NCI-H146 treated with DMSO at 0.1 percent for 48 hours (cell line): ENCODE results near the gene CHSY1.

ENCODE experiments used
- DNase-seq: peaks from one replicate; lab custom pipeline; 2025; ENCODE audit not compliant: unreplicated experiment; lab: John Stamatoyannopoulos, UW

CHSY1 gene

DNA sequence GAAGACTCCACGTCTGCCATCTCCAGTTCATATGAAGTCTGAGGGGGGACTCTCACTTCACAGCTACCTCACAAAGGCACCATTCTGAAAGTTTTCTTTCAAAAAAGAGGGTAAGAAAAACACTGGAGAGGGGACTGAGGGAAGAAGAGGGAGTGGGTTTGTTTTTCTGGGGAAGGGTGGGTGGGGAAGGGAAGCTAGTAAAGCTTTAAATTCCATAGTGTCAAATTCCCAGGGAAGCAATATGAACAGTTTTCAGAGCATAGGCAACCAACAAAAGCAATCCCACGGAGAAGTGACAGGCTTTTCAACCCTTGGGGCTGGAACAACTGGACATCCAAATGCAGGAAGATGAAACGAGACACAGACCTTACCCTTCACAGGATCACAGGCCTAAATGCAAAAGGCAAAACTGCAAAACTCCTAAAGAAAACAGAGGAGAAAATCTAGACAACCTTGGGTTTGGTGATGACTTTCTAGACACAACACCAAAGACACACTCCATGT, 61.7 kb downstream of the CHSY1 start:
- DNase-seq, result no peak

DNA sequence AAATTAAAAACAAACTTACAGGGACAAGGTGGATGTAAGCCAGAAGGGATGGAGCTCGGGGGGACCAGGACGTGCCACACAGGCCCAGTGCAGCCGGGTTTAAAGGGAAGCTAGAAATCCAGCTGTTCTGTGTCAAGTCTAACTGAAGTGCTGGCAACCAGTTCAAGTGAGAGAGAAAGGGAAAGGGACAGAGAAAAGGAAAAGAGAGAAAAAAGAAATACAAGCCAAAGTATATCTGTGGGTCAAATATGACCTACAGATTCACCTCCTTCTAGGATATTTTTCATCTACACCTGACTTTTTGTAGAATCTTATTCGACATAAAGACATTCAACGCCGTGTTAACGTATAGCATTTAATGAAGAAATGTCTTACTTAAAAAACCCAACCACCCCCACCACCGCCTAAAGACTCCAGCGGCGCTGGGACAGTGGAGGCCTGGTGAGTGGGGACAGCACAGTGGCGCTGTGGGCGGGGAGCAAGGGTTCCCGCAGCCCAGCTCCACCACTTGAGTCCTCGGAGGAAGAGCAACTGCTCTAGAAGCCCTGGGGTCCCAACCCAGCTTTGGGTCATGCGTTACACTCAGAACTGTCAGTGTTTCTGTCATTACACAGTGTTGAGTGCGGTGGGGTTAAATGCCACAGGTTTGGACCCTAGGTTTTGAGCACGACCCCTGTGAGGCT, 62.3 kb downstream of the CHSY1 start:
- no peak for DNase-seq

DNA sequence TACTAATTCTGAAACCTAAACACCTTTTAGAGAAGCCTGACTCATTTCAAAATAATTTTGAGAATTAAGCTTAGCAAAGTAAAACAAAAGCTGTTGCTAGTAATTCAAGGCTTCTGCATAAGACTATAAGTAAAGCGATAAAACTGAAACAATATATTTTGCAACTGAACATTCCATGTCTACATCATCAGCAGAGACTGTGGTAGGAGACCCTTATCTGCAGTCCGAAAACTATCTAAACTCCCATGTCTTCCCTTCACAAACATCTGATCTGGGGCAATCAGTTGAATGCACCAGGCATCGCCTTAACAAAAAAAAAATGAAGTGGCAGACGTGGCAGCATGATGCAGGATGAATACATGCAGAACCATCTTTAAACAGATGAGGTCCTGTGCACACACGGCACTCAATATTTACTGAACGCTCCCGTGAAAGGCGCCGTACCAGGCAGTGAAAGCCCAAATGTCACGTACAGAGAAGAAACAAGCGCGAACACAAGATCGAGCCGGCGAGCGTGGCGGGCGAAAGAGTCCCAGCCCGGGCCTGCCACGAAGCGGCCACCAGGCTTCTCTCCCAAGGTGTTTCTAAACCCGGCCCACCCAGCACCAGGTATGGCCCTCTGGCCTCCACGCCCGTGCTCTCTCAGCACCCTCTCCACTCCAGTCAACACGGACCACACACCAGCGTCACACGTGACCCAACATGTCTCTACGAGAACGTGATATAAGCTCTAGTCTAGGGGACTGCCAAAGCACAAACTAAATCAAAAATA, 63.0 kb downstream of the CHSY1 start:
- no peak for DNase-seq

DNA sequence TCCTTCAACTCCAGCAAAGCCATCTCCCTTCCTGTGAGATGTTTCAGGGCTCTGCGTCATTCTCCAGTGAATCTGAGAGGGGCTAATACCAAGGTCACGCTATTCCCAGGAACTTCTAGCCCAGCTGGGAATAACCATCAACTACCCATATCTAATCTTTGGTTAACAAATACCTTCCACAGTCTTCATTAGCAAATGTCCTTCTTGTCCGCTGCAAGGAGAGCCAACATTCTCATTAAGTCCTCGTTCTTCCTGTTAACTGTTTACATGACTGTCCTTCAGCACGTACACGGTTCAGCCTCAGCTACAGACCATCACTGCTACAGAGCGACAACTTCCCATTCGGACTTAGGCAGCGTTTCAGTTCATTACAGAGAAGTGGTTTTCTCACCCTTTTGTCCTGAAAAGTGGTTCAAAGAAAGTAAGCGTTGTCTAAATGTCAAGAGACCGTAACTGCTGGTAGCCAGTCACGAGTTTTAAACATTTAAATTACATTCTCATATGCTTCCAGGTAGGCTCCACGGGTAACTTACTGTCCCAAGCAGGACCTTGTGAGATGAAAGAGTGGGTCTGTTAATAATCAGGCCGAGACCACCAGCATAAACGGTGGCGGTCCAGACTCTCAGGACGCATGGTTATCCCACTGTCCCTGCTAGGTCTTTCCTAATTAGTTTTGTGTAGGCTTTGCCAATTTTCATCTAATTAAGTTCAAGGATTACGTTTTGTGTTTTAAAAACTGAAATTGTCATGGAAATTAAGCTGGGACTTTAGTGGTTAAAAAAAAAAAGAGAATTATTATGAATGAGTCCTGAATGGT, 63.8 kb downstream of the CHSY1 start:
- no peak for DNase-seq

DNA sequence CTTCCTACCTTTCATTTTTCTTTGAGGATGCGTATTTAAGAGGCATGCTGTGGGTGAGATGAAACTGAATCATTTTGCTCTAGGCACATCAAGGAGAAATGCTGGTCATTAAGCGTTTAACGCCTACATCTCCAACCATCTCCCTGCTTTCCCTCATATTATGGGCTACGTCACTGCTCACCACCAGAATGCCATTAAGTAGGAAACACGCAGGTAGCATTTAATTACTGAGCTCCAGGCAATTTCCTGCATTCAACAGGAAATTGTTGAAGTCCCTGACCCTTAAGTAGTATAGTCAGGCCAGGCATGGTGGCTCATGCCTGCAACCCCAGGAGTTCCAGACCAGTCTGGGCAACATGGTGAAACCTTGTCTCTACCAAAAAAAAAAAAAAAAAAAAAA, 66.1 kb downstream of the CHSY1 start:
- no peak for DNase-seq

DNA sequence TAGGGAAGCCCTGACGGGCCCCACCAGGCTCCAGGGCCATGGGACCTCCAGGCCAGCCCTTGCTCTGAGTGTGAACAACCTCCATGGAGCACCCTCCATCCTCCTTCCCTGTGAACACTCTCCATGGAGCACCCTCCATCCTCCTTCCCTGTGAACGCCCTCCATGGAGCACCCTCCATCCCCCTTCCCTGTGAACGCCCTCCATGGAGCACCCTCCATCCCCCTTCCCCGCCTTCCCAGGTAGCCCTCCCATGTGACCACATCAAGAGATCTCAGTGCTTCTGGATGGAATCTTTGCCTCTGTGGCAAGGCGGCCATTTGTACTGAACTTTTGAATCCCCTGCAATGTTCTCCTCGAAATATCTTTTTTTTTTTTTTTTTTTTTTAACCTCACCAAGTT, 66.5 kb downstream of the CHSY1 start:
- no peak for DNase-seq

DNA sequence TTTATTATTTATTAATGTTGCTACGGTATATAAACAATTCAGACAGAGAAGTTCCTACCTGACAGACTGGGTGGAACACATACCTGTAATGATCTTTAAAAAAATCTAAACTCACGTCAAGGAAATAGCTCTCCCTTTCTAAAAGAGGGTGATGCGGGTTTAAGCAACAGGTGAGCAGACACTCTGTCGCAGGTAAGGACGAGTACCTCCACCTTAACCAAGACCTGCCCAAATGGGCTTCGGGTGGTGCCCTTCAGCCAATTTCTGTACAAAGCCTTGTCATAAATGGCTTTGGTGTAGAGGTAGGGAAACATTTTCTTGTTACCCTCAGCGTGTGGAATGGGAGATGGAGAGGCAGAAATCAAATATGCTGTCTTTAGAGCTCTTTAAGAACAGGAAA, 67.0 kb downstream of the CHSY1 start:
- no peak for DNase-seq

DNA sequence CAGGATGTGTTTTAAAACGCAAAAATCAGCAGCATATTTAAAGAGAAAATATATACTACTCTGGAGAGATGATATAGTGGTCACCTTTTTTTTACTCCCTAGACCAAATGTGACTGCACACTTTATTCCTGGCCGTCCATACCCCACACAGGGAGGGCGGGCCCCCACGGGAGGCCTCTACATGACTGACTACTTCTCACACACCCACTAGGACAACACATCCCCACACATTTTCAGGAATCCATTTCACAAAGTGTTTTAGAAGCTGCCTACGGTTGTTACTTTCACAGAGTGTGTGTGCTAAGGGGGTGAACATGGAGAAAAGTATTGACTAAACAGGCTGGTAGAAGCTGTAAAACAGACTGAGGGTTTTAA, 67.9 kb downstream of the CHSY1 start:
- DNase-seq, result no peak

DNA sequence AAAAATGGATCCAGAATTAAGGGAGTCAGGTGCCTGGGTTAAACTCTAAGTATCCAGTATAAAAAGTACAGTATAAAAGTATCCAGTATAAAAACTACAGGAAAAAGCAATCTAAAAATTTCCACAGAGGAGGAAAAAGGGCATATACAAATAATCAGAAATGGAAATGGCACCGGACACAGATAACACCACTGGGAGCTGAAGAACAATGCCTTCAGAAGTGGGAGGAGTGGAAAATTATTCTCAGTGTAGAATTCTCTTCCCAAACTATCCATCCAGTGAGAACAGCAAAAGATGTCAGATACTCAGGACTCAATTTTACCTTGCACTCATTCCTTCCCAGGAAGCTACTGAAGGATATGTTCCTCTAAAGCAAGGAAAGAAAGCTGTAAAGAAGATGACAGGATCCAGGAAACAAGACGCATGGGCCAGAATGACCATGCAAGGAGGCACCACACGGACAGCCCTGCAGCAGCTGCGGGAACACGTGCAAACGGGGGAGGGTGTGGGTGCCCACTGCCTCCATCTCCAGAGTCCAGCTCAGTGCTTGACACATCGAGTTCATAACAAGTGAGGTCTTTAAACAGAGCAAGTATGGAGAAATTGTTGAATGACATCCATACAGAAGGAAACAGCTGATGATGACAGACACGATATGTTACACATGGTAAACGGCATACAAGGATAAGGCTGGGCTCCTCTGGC, 68.5 kb downstream of the CHSY1 start:
- DNase-seq, result no peak

DNA sequence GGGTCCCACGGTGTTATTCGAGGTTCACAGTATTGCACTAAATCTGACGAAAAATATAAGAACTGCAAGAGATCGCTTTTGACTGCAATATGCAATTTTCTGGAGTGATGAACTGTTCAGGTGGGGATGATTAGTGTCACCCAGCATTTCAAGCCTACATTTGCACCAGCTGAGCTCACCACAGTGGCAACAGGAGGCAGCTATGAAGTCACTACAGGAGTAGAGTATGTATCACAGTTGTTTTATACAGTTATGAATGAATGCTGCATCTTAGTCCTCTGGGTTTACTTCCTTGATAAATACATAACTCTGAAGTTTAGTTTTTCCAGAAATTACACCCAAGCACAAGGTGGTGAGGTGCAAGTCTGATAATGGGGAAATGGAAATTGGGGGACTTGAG, 69.6 kb downstream of the CHSY1 start:
- no peak for DNase-seq

DNA sequence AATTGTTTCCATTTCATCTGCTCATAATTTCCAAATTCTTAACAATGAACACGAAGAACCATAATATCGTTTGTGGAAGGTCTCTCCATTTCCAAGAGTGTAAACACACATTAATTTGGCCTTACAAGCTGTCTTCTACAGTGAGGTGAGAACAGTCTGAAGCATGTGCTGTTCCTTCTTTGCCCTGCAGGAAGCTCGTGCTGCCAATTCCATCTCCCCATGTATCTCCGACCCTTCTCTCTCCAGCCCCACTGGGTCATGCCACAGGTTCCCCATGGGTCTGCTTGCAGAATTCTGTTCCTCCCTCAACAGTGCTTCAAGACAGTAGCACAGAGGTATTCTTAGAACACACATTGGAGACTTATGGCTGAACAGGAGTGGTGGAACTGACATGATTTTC, 70.5 kb downstream of the CHSY1 start:
- DNase-seq, result no peak

DNA sequence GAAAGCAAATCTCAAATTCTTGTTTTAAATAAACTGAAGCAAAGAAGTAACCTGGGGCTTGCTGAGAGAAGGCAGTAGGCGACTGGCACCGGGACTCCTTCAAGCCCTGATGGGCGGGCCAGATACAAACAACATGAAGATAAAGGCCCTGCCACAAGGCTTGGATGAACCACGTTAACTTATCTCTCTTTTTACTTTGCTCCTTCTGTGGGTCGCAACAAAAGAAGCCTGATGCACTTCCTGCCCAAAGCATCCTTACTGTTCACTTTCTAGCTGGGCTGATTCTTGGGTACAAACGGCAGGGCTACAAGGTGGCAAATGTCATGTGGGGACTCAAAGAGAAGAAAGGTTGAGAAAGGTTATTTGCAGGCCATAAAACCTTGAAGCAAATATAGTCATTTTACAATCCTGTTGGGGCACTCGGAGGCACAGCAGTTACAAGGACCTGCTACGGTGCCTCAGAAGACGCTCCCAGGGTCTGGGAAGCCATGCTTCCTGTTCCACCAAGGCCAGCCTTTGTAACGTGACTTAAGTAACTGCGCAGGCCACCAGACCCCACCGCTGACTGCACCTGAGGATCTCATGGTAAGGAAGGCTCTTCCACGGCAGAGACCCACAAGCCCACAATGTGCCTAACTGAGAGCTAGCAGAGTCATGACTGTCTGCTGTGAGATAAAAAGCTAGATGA, 71.1 kb downstream of the CHSY1 start:
- DNase-seq, result no peak

DNA sequence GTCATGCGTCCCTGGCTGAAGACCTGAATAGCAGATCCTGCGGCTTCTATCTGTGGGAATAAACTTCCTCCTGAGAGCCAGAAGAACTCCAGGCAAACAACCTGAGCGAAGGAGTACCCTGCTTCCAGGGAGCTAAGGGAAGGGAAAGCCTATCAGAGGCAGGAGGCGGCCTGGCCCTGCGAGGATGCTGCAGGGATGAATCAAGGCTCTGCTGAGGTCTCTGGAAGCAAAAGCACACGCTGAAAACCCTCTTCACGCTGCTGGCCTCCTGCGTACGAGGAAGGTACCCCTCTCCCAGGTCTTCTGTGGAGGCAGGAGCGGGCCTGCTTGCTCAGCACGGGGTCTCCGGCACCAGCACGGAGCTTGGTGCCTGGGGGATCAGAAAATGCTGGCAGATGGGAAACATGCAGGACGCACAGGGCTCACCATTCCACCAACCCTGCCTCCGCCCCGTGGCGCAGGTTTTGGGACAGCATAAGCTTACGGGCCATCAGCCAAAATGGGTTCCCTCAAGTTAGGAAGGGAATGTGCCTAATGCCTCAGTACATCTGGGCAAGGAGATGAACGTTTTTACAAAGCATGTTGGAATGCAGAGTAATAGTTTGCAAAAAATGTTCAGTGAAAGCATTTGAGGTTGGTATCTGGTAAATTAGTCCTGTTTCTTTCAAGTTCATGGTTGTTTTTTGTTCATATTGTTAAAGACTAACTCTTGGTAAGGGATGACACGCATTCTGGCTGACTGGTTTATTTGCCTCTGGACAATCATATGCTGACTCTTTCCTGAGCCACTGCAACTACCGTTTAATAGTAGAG, 72.3 kb downstream of the CHSY1 start:
- DNase-seq, result no peak

DNA sequence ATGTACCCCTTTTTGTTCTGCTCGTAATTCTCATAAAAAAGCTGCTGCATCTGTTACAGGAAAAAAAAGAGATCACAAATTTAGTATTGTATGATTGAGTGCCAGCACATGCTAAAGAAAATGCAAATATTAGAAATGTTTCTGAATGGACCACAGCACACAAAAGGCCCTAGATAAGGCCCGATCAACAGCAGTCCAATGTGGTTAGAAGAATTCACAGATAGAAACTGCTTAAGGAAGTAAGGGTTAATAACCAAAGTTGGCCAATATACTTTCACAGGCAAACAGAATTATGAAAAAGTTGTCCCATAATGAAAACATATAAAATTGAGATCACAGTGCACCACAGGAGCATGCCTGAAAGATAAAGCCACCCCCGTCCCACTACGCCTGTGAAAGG, 72.9 kb downstream of the CHSY1 start:
- DNase-seq, result no peak

DNA sequence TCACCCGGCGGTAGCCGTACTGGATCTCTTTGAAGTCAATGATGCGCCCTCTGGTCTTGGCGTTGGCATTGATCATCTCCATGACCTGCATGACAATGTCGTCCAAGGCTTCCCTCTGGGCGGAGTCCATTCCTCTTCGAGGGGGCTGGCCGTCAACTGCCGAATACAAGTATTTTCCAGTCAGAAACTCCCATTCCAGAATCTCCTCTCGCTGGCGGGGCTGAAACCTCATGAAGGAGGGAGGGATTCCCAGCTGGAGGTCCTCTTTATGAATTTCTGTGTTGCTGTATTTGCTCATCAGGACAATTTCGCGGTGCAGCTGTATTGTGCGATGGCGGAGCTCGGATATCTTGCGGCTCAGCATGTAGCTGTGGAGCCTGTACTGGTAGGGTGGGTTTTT, 73.4 kb downstream of the CHSY1 start:
- no peak for DNase-seq

DNA sequence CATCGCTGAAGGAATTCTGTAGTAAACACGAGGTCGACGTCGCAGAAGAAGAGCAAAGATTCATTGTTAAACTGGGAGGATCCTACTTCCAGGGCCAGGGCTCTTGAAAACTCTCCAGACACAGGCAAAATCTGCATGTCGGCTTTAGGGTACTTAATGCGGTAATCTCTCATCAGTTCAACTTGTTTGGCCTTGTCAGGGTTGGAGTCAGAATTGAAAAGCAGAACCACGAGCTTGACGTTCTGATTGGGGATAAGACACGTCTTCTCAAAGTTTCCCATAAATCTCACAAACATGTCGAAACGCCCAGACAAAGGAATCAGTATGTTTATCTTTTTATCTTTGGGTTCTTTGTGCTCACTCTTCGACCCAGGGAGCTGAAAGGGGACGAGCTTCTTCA, 74.0 kb downstream of the CHSY1 start:
- no peak for DNase-seq

DNA sequence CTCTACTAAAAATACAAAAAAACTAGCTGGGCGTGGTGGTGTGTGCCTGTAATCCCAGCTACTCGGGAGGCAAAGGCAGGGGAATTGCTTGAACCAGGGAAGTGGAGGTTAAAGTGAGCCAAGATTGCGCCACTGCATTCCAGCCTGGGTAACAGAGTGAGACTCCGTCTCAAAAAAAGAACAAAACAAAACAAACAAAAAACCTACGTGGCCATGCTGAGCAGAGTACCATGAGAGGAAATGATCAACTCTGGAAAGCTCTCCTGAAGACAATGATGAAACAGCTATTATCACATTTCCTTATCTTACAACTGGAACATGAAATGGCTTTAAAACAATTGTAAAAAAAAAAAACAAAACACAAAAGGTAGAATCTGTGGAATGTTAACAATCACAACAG, 75.2 kb downstream of the CHSY1 start:
- no peak for DNase-seq

DNA sequence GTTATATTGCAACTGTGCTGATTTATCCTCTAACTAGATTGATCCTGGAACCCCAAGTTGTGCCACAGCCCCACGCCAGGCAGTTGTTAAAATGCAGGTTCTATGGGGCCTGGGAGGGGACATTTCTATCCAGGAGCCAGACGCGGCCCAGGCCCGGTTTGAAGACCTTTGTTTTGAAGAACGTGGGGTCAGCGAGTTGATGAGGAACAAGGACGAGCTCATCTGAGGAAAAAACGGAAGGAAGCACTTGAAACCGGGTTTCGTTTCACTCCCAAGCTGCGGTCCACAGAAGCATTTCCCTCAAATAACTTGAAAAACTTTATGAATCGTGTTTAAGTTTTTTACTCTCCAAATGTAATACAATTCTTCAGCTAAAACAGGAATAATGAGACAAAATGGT, 76.4 kb downstream of the CHSY1 start:
- no peak for DNase-seq

DNA sequence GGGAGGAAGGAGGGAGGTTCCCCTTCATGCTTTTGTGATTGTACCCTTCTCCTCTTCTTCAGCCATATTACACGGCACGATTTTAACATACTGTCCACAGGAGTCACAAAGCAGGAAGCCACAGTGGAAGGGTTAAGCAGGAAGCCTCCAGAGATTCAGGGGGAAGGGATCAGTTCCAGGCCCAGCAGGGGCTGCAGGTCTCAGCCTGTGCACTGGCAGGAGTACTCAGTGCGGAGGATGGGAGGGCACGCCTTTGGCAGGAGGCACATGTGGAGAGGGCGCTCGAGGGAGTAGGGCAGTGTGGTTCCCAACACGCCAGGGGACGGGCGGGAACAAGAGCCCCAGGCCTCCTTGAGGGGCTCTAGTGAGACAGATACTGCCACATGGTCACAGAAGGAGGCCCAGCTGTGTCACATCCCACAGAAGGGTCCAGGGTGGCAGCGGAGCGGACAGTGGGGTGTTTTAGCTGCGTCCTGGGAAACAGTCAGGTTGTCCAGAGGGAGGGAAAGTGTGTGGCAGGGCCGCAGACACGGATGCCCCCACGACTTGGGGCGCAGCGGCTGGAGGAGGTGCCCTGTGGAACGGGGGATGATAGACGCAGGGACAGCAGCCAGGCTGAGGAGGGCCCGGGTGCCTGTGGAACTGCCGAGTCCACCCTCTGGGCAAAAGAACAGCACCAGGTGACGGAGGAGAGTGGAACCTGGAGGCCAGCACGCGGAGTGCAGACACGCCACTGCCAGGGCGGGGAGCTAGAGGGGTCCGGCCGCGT, 77.5 kb downstream of the CHSY1 start:
- no peak for DNase-seq
